GM12801 (cell line): ENCODE results near the gene LRIT3.

Experiments used
- CTCF ChIP-seq: IDR thresholded peaks from one replicate; pipeline ENCODE4 v1.5.1; 2011; ENCODE audit warnings: control low read depth; ENCODE audit not compliant: insufficient read length; ENCODE audit errors: extremely low read depth

The LRIT3 gene

DNA sequence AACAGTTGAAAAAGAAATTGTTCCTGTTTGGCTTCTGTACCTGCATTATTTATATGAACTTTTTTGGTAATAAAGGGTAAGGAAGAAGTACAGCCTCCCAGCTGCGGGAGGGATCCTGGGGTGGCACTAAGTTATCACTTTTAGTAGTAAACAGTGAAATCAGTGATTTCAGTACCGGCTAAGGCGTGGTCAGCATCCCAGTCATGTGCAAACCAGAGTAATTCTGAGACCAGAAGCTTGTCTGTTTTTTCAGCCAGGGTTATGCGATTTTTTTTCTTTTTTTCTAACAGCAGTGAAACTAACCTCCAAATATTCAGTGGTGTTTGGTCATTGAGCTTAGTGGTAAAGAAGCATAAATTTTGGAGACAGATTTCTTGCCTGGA is 68.1 kb downstream of the LRIT3 start:
- TF ChIP-seq CTCF: no peak

DNA sequence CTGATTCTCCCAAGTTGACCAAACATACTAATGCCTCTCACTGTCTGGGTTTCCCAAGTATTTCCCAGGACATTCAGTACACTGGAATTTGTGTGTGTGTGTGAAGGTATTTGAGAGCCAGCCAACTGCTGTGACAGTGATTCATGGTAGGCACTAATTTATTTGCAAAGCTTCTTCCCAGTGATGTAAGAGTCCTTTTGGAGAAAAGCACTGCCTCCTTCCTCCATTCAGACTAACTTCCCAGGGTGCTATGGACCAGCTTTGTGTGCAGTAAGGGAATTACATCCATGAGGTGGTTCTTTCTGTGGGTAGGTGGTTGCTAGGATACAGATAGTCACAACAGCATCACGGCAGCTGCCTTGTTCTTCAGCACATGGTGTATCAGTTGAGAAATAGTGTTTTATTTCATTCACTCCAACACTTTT is 73.5 kb downstream of the LRIT3 start:
- TF ChIP-seq CTCF: no peak
